Heart left ventricle (tissue), 16 donors: Measurements from ENCODE around the gene PDE4DIP. TPM values are rescaled to one million over a fixed set of nuclear protein-coding genes. Genes with fewer than 3 reads are reported as not detected.
A peak's percentile ranks its signal among the peaks of the same experiment; 100 is the strongest.
"Not testable (repeated sequence)": the region's sequence is repeated elsewhere in the genome, so short reads cannot be mapped to it uniquely, and the experiment has no call there.

Experiments
- ATAC-seq, 4 donors: fragments of 200-7000 bp; cut with Tn5 transposase; one replicate each; pipeline ENCODE4 v1.9.1; 2020 to 2022; ENCODE audit warnings: moderate library complexity in 4 of 4, mild to moderate bottlenecking in 3 of 4, moderate number of reproducible peaks in 1 of 4
- DNase-seq, 5 donors: peaks; one replicate each; pipeline ENCODE4 v3.0.0-alpha.2; 2020
- H3K27ac ChIP-seq, 12 donors: fragments of 200-600 bp; sonication (generic) in 4 of 12; one replicate each; pipeline versions ENCODE4 v1.5.0 to v1.8.0; 2016 to 2022; ENCODE audit warnings: mild to moderate bottlenecking in 2 of 12
- H3K27me3 ChIP-seq, 9 donors: fragments of 200-600 bp; sonication (generic) in 2 of 9; one replicate each; pipeline versions ENCODE4 v1.5.1 to v1.8.0; 2016 to 2022; ENCODE audit warnings: mild to moderate bottlenecking in 3 of 9
- H3K36me3 ChIP-seq, 9 donors: fragments of 200-600 bp; sonication (generic) in 2 of 9; one replicate each; pipeline versions ENCODE4 v1.5.0 to v1.8.0; 2018 to 2022; ENCODE audit warnings: mild to moderate bottlenecking in 2 of 9
- H3K4me1 ChIP-seq, 12 donors: fragments of 200-600 bp; sonication (generic) in 4 of 12; one replicate each; pipeline versions ENCODE4 v1.5.0 to v1.8.0; 2016 to 2022; ENCODE audit warnings: mild to moderate bottlenecking in 3 of 12
- H3K4me3 ChIP-seq, 12 donors: fragments of 200-600 bp; sonication (generic) in 4 of 12; one replicate each; pipeline versions ENCODE4 v1.5.0 to v1.8.0; 2017 to 2022; ENCODE audit warnings: mild to moderate bottlenecking in 9 of 12, moderate library complexity in 4 of 12
- H3K9me3 ChIP-seq, 12 donors: fragments of 200-600 bp; sonication (generic) in 4 of 12; one replicate each; pipeline versions ENCODE4 v1.5.0 to v1.8.0; 2016 to 2022; ENCODE audit warnings: mild to moderate bottlenecking in 1 of 12
- WGBS, 4 donors: extraction: QIAGEN DNeasy Blood & Tissue Kit in 2 of 4; methylation state at CpG; one replicate each; pipeline versions ENCODE4 v1.1.5 to v1.1.7; 2013 to 2018; 5-methylcytosine and 5-hydroxymethylcytosine counted together
- intact Hi-C, 10 donors: fragments of 100-400 bp; cut with DNase I; formaldehyde crosslinking; loops; one replicate each; pipeline versions ENCODE4 v1.11.1 to v1.14.2; 2022
- polyA plus RNA-seq, 2 donors: library from polyadenylated mRNA; stranded (reverse); fragments of 200-250 nt; gene quantifications; one replicate each; pipeline ENCODE4 v1.2.3, GENCODE V29; 2013
- total RNA-seq, 9 donors: library from RNA; depleted of rRNA in 2 of 9; stranded (reverse); fragments of >200 nt in 2 of 9; fragmentation: NEBNext Ultra II Directional in 3 of 9; extraction: Animal tissue kit (Norgen Biotek cat#: 25700) in 3 of 9; gene quantifications; one replicate each; pipeline versions ENCODE4 v1.1.0 to v1.2.4, GENCODE V29; 2016 to 2023
- TF ChIP-seq, protein P1 (sequence below), 12 donors: fragments of 200-600 bp; sonication (generic) in 4 of 12; IDR thresholded peaks; one replicate each; pipeline versions ENCODE4 v1.5.0 to v1.8.0; 2018 to 2022; ENCODE audit warnings: antibody characterized with exemption in 12 of 12, mild to moderate bottlenecking in 5 of 12
- donor health status: ischemic (EF 13 %, LVEDD 7.1; RV severe dilation, severe dysfunction).
- donor health status: healthy with polysubstance abuse.
- donor health status: DM: no; HTN: yes; CAD: no.
- donor health status: DM: no; HTN: no; CAD: no.
- donor health status: ischemic (EF 25% LVEDD 6.9; RV normal size, moderate dysfunction).
- donor health status: ischemic (EF 25% LVEDD 5.7; RV mildly dilated, moderate dysfunction).
- donor health status: healthy.
- donor health status: DM: yes; HTN: yes; CAD: no.
- donor health status: ischemic (EF 35%, LVEDD 5.7; RV mildly dilated, moderate dysfunction).
- donor health status: nonischemic (EF 11% LVEDD 7.7; RV severe dilation, severe dysfunction).
- donor health status: DM: yes; HTN: yes; CAD: no.
- donor health status: PGD.
- donor health status: ischemic (EF 29% LVEDD 5.4; RV normal size, mild dysfunction).
- donor health status: nonischemic (EF 23%, LVEDD 6.1; RV moderate dilation, normal function).

Gene PDE4DIP
- total and polyA plus RNA-seq, 11 donors: 614 to 2,892 (median 2,218) TPM

DNA sequence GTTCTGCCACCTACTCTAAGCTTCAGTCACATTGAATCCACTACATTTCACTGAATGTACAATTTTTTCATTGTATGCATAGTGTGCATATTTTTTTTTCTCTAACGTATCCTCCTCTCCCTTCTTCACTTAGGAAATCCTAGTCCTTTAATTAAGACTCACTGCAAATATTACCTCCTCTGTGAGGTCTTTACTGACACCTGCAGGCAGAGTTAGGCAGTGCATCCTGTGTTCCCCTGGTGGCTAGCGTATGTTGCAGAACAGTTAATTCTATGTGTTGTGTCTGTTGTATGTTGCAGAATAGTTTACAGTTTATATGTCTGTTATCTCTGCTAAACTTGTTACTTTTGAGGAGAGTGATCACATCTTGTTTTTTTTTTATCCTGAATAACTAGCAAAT, 121.9 kb downstream of the PDE4DIP start:
- H3K4me1 ChIP-seq, H3K4me3 ChIP-seq, H3K27ac ChIP-seq, intact Hi-C loops, DNase-seq, H3K27me3 ChIP-seq, H3K9me3 ChIP-seq: not testable (repeated sequence)
- 0 to 14% (median 4%) methylated on average over 1 to 2 of the region's 2 CpGs; no CpG with 5 or more reads in 1 of the 4 donors for WGBS, 4 donors
- TF ChIP-seq, protein P1, sequence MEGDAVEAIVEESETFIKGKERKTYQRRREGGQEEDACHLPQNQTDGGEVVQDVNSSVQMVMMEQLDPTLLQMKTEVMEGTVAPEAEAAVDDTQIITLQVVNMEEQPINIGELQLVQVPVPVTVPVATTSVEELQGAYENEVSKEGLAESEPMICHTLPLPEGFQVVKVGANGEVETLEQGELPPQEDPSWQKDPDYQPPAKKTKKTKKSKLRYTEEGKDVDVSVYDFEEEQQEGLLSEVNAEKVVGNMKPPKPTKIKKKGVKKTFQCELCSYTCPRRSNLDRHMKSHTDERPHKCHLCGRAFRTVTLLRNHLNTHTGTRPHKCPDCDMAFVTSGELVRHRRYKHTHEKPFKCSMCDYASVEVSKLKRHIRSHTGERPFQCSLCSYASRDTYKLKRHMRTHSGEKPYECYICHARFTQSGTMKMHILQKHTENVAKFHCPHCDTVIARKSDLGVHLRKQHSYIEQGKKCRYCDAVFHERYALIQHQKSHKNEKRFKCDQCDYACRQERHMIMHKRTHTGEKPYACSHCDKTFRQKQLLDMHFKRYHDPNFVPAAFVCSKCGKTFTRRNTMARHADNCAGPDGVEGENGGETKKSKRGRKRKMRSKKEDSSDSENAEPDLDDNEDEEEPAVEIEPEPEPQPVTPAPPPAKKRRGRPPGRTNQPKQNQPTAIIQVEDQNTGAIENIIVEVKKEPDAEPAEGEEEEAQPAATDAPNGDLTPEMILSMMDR (IDR thresholded peaks at IDR 0.05): peak in 4 of 12 donors; percentile 15 to 22 (median 19)
- peak; percentile 50 to 80 (median 67) for ATAC-seq
- H3K36me3 ChIP-seq: peaks cover 0 to 50% (median 14%) of the 10 kb centered on the region in 9 donors

DNA sequence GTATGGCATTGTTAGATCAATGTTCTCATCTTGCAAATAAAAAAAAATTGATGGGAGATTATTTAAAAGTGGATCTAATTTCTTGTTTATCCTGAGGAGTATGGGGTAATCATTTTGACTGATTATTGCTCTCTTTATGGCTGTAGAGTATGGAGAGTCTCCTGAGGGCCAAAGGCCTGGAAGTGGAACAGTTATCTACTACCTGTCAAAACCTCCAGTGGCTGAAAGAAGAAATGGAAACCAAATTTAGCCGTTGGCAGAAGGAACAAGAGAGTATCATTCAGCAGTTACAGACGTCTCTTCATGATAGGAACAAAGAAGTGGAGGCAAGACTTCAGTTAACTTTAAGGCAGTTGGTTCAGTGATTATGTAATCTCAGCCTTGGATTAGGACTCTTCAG, 123.4 kb downstream of the PDE4DIP start:
- H3K4me3 ChIP-seq, DNase-seq, H3K4me1 ChIP-seq, H3K27me3 ChIP-seq, intact Hi-C loops, H3K27ac ChIP-seq, H3K9me3 ChIP-seq: not testable (repeated sequence)
- peaks cover 0 to 48% (median 12%) of the 10 kb centered on the region in 9 donors for H3K36me3 ChIP-seq
- 29 to 57% methylated on average over 1 of the region's 2 CpGs; no CpG with 5 or more reads in 2 of the 4 donors for WGBS, 4 donors
- peak in 3 of 4 donors; percentile 31 to 70 (median 47) for ATAC-seq

DNA sequence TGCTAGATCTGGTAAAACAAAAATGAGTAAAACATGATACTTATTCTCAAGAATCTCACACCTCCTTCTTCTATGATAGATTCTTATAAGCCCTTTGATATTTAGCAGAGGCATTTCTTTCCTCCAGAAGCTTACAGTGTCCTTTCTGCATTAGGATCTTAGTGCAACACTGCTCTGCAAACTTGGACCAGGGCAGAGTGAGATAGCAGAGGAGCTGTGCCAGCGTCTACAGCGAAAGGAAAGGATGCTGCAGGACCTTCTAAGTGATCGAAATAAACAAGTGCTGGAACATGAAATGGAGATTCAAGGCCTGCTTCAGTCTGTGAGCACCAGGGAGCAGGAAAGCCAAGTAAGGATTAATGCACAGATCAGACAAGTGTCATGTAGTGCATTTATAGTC, 124.5 kb downstream of the PDE4DIP start:
- H3K4me3 ChIP-seq, intact Hi-C loops, DNase-seq, H3K9me3 ChIP-seq, H3K27me3 ChIP-seq, H3K27ac ChIP-seq, H3K4me1 ChIP-seq: not testable (repeated sequence)
- peak in 1 of 4 donors; percentile 63 for ATAC-seq
- H3K36me3 ChIP-seq: peaks cover 0 to 47% (median 7%) of the 10 kb centered on the region in 9 donors
- 50 to 68% (median 62%) methylated on average over 1 to 3 of the region's 3 CpGs; no CpG with 5 or more reads in 1 of the 4 donors for WGBS, 4 donors

DNA sequence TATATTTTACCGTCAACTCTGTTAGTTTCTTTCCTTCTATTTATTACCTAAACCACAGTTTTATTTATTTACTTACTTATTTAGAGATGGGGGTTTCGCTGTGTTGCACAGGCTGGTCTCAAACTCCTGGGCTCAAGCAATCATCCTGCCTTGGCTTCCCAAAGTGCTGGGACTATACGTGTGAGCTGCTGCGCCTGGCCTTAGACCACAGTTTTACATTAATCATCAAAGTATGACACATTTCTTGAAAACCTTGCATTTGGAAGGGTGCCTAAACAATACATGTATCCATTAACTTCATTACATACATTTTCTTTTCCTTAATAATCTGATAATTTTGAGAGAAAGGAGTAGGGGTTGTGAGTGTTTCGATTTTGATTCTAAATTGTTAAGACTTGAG, 124.9 kb downstream of the PDE4DIP start:
- H3K4me1 ChIP-seq, H3K27ac ChIP-seq, ATAC-seq, H3K9me3 ChIP-seq, DNase-seq, H3K4me3 ChIP-seq, intact Hi-C loops, H3K27me3 ChIP-seq: not testable (repeated sequence)
- H3K36me3 ChIP-seq: peaks cover 0 to 43% (median 7%) of the 10 kb centered on the region in 9 donors
- WGBS, 4 donors: 71 to 100% (median 87%) methylated on average over 1 to 2 of the region's 5 CpGs

DNA sequence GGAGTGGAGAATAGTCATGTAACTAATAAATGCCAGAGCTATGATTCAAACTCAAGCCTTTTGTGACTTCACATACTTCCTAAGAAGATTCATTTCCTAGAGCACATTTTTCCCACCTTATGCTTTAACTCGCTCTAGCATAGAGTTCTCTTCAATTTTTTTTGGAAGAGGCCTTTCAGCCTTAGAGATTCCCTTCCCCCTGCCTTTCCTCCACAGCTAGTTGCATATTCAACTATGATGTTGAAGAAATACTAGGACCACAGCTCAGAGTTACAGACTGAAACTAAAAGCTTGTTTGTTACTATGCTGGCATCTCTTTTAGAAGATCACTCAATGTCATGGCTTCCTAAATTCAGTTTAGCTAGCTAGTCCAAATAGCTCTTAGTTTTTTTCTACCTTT, 131.2 kb downstream of the PDE4DIP start:
- H3K4me3 ChIP-seq, H3K9me3 ChIP-seq, H3K4me1 ChIP-seq, DNase-seq, H3K27ac ChIP-seq, ATAC-seq, intact Hi-C loops, H3K27me3 ChIP-seq: not testable (repeated sequence)
- WGBS, 4 donors: 80 to 95% (median 85%) methylated on average over 1 of the region's 1 CpG
- H3K36me3 ChIP-seq: peaks cover 3 to 57% (median 30%) of the 10 kb centered on the region in 9 donors

DNA sequence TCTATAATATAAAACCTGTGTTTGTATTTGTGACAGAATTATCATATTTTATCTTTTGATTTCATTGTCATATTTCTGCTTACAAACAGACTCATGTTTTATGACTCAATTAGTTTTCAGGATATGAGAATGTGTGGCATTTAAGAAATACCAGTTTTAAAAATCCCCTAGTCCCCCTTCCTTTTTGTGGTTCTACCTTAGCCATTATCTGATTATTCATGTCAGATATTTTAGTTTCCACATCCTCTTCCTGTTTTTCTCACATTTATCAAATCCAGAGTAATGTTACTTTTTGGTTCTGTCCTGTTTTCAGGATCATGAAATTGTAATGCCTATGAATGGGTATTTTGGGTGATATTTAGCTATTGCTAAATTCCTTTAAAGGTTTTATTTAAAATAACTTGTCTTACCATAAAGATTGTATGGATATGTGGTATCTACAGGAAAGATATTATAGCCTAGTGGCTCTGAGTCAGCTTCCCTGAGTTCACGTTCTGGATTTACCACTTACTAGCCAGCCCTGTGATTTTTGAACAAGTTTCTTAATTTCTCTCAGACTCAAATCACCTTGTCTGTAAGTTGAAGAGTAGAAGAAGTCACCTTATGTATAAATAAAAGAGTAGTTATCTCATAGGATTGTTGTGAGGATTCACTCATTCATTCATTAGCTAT, 131.8 kb downstream of the PDE4DIP start:
- DNase-seq, H3K27ac ChIP-seq, H3K4me1 ChIP-seq, intact Hi-C loops, H3K27me3 ChIP-seq, H3K9me3 ChIP-seq, ATAC-seq, H3K4me3 ChIP-seq: not testable (repeated sequence)
- WGBS, 4 donors: 70 to 83% (median 72%) methylated on average over 1 of the region's 1 CpG
- H3K36me3 ChIP-seq: peaks cover 3 to 57% (median 35%) of the 10 kb centered on the region in 9 donors

DNA sequence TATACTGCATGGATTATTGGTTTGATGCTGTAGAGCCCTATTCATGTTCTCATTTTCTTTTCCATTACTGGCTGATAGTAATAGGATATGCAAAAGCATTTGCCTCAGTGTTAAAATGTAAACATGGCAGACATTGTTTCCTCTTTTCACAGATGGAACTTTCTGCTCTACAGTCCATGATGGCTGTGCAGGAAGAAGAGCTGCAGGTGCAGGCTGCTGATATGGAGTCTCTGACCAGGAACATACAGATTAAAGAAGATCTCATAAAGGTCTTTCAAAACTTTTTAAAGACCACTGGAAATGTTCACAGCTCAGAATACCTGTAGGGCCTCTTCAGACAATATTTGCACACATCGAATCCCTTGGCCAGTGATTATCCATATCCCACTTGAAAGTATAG, 133.6 kb downstream of the PDE4DIP start:
- H3K27me3 ChIP-seq, H3K4me1 ChIP-seq, H3K4me3 ChIP-seq, H3K9me3 ChIP-seq, ATAC-seq, H3K27ac ChIP-seq, DNase-seq, intact Hi-C loops: not testable (repeated sequence)
- WGBS, 4 donors: 89 to 97% (median 94%) methylated on average over 1 of the region's 1 CpG
- peaks cover 3 to 70% (median 53%) of the 10 kb centered on the region in 9 donors for H3K36me3 ChIP-seq

DNA sequence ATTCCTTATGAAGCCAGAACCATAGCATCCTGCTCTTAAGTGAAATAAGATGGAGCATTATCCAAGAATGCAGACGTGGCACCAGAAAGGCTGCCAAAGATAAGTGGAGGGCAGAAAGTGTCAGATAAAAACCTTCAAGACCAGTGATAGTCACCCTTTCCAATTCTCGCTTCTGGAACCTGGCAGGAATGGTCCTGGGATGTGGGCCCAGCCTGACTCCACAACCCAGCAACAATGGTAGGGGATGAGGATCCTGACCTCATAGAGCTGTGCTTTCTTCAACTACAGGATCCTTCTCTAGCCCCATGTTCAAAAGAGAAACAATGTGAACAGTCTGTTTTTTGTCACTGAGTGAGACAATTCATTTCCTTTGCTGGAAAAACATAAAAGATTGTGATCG, 145.2 kb downstream of the PDE4DIP start:
- H3K4me3 ChIP-seq, H3K9me3 ChIP-seq, intact Hi-C loops, H3K27me3 ChIP-seq, H3K4me1 ChIP-seq: not testable (repeated sequence)
- DNase-seq: peak in 1 of 5 donors; percentile 14
- peak in 3 of 4 donors; percentile 46 to 62 (median 58) for ATAC-seq
- 30 to 43% (median 38%) methylated on average over 3 of the region's 3 CpGs for WGBS, 4 donors
- Histone ChIP-seq H3K27ac (peak overlapping the region in 1 of 12 donors; percentile 26), H3K36me3 (peaks cover 0 to 40% (median 3%) of the 10 kb centered on the region in 9 donors)

DNA sequence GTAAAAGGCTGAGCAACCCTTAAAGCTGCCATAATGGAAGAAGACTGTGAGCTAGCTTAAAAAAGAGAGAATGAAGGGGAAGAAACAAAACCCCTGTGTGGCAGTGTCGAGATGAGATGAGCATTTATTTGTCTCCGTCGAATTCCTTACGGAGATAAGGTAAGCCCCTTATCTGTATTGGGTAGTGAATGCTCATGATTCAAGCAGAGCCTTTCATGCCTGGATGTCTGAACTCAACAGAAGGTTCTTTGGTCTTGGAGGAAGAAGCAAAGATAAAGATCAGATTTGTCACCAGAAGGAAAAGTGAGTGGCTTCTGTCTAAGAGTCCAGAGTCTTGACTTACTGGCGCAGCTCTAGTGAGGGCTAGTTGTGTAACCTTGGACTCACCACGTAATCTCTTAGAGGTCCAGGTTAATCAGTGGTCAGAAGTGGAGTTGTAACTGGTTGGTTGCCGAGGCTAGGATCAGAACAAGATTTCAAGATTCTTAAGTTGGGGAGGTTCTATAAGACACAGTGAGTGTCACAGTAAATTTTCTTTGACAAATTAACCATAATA, 146.1 kb downstream of the PDE4DIP start:
- H3K4me1 ChIP-seq, ATAC-seq, intact Hi-C loops, H3K4me3 ChIP-seq, H3K27me3 ChIP-seq, H3K27ac ChIP-seq, H3K9me3 ChIP-seq, DNase-seq: not testable (repeated sequence)
- H3K36me3 ChIP-seq: peaks cover 0 to 31% (median 2%) of the 10 kb centered on the region in 9 donors
- WGBS, 4 donors: 54 to 58% (median 55%) methylated on average over 5 to 6 of the region's 7 CpGs

DNA sequence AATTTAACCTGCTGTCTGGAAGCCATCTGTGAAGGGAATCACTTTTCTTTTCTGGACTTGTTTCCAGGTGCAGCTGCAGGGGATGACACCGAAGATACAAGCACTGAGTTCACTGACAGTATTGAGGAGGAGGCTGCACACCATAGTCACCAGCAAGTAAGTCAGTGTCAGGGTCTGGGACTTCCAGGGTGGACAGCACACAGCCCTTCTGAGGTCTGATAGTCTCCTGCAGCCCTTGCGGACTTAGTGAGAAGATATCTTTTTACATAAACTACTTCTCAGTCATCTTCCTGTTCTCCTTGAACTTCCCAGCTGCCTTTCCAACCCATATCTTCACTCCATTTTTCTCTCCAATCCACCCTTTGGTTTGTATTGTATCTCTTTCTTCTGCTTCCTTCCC, 147.6 kb downstream of the PDE4DIP start:
- H3K27me3 ChIP-seq, H3K4me3 ChIP-seq, intact Hi-C loops, DNase-seq, H3K27ac ChIP-seq, ATAC-seq, H3K9me3 ChIP-seq, H3K4me1 ChIP-seq: not testable (repeated sequence)
- WGBS, 4 donors: 87 to 100% (median 90%) methylated on average over 1 of the region's 2 CpGs
- H3K36me3 ChIP-seq: peaks cover 0 to 16% (median 0%) of the 10 kb centered on the region in 9 donors
